GM19324 (cell line): ENCODE results near the gene LDB1.

ENCODE experiments used
- ATAC-seq: cut with Tn5 transposase; IDR thresholded peaks from one replicate; pipeline ENCODE4 v1.9.1; 2021; ENCODE audit warnings: mild to moderate bottlenecking, moderate library complexity; ENCODE audit not compliant: unreplicated experiment, low FRiP score

LDB1 gene

GRCh38 chr10:102114861-102115618 is 5.1 kb downstream of the LDB1 start:
- peak; percentile 72 for ATAC-seq

- ATAC-seq = peak; percentile 10
These were observed 6.0 kb downstream of the LDB1 start for GRCh38 chr10:102113956-102114857.

GRCh38 chr10:102113261-102113955 is 6.8 kb downstream of the LDB1 start:
- ATAC-seq = no peak

GRCh38 chr10:102112210-102112817 is 7.9 kb downstream of the LDB1 start:
- ATAC-seq = no peak

GRCh38 chr10:102111276-102111675 is 8.9 kb downstream of the LDB1 start:
- no peak for ATAC-seq

GRCh38 chr10:102109166-102110116 is 10.7 kb downstream of the LDB1 start:
- ATAC-seq = no peak

- no peak for ATAC-seq
These were observed 13.2 kb downstream of the LDB1 start for GRCh38 chr10:102106998-102107397.

- ATAC-seq = no peak
These were observed 17.7 kb downstream of the LDB1 start for GRCh38 chr10:102102421-102102820.

- no peak for ATAC-seq
These were observed 19.0 kb downstream of the LDB1 start for GRCh38 chr10:102101152-102101551.

- no peak for ATAC-seq
These were observed 23.7 kb downstream of the LDB1 start for GRCh38 chr10:102096449-102096848.

- no peak for ATAC-seq
These were observed 29.4 kb downstream of the LDB1 start for GRCh38 chr10:102090772-102091171.

GRCh38 chr10:102086196-102086595 is 34.0 kb downstream of the LDB1 start:
- ATAC-seq = no peak

- ATAC-seq = no peak
These were observed 34.8 kb downstream of the LDB1 start for GRCh38 chr10:102085336-102085735.

GRCh38 chr10:102083541-102083940 is 36.6 kb downstream of the LDB1 start:
- no peak for ATAC-seq

- ATAC-seq = no peak
These were observed 47.3 kb downstream of the LDB1 start for GRCh38 chr10:102072673-102073527.

GRCh38 chr10:102069071-102069470 is 51.1 kb downstream of the LDB1 start:
- ATAC-seq = no peak

- no peak for ATAC-seq
These were observed 52.0 kb downstream of the LDB1 start for GRCh38 chr10:102068216-102068615.

- ATAC-seq = no peak
These were observed 52.9 kb downstream of the LDB1 start for GRCh38 chr10:102067091-102067916.
